DND-41 (cell line): ENCODE measurements around the gene BEST2.

Experiments used
- ATAC-seq: fragments of 200-7000 bp; cut with Tn5 transposase; 3 replicates; pipeline ENCODE4 v1.9.1; 2021; ENCODE audit warnings: low read depth; ENCODE audit not compliant: insufficient read depth
- DNase-seq: peaks from one replicate; pipeline ENCODE4 v3.0.0-alpha.2; 2020
- H2AFZ ChIP-seq: 2 replicates; pipeline ENCODE4 v1.6.0; 2012; ENCODE audit warnings: low read depth, low read length
- H3K27ac ChIP-seq: 2 replicates; pipeline ENCODE4 v1.5.1; 2012; ENCODE audit warnings: low read length, inconsistent platforms
- H3K27me3 ChIP-seq: fragments of 200-600 bp; sonication (generic); 2 replicates; pipeline ENCODE4 v1.6.0; 2012; ENCODE audit warnings: low read length, mild to moderate bottlenecking, inconsistent platforms; ENCODE audit not compliant: insufficient read depth, poor library complexity
- H3K36me3 ChIP-seq: 2 replicates; pipeline ENCODE4 v1.5.1; 2012; ENCODE audit warnings: low read length, inconsistent platforms; ENCODE audit not compliant: insufficient read depth
- H3K4me1 ChIP-seq: 2 replicates; pipeline ENCODE4 v1.5.1; 2012; ENCODE audit warnings: mild to moderate bottlenecking, low read length; ENCODE audit not compliant: insufficient read depth
- H3K4me2 ChIP-seq: 2 replicates; pipeline ENCODE4 v1.6.0; 2012; ENCODE audit warnings: mild to moderate bottlenecking, moderate library complexity, low read length, inconsistent platforms; ENCODE audit not compliant: insufficient read depth
- H3K4me3 ChIP-seq, 2 experiments: fragments of 200-600 bp in 1 of 2; shearing (Covaris generic) in 1 of 2; 2 replicates each; pipeline ENCODE4 v1.5.1; 2012 to 2016; ENCODE audit warnings: inconsistent platforms in 2 of 2, low read length in 2 of 2, mild to moderate bottlenecking in 2 of 2, low read depth in 1 of 2, moderate library complexity in 1 of 2
- H3K79me2 ChIP-seq: 2 replicates; pipeline ENCODE4 v1.6.0; 2012; ENCODE audit warnings: low read length, inconsistent platforms; ENCODE audit not compliant: insufficient read depth
- H3K9ac ChIP-seq: 2 replicates; pipeline ENCODE4 v1.6.0; 2012; ENCODE audit warnings: low read depth, mild to moderate bottlenecking, inconsistent platforms, low read length, moderate library complexity
- H3K9me3 ChIP-seq: 2 replicates; pipeline ENCODE4 v1.5.1; 2012; ENCODE audit warnings: low read length, moderate library complexity, mild to moderate bottlenecking, inconsistent platforms; ENCODE audit not compliant: insufficient read depth, severe bottlenecking
- H4K20me1 ChIP-seq: 2 replicates; pipeline ENCODE4 v1.6.0; 2012; ENCODE audit warnings: low read length; ENCODE audit not compliant: insufficient read depth
- EZH2 ChIP-seq: IDR thresholded peaks from 3 replicates; pipeline ENCODE4 v1.6.1; 2012; ENCODE audit warnings: borderline replicate concordance, low read depth, mild to moderate bottlenecking, moderate library complexity, low read length, inconsistent platforms; ENCODE audit not compliant: severe bottlenecking
- TF ChIP-seq, protein P1 (sequence below): IDR thresholded peaks from 2 replicates; pipeline ENCODE4 v1.5.1; 2012; ENCODE audit warnings: borderline replicate concordance, low read length, moderate library complexity, mild to moderate bottlenecking; ENCODE audit not compliant: poor library complexity, severe bottlenecking; ENCODE audit errors: extremely low read depth

Gene BEST2

DNA sequence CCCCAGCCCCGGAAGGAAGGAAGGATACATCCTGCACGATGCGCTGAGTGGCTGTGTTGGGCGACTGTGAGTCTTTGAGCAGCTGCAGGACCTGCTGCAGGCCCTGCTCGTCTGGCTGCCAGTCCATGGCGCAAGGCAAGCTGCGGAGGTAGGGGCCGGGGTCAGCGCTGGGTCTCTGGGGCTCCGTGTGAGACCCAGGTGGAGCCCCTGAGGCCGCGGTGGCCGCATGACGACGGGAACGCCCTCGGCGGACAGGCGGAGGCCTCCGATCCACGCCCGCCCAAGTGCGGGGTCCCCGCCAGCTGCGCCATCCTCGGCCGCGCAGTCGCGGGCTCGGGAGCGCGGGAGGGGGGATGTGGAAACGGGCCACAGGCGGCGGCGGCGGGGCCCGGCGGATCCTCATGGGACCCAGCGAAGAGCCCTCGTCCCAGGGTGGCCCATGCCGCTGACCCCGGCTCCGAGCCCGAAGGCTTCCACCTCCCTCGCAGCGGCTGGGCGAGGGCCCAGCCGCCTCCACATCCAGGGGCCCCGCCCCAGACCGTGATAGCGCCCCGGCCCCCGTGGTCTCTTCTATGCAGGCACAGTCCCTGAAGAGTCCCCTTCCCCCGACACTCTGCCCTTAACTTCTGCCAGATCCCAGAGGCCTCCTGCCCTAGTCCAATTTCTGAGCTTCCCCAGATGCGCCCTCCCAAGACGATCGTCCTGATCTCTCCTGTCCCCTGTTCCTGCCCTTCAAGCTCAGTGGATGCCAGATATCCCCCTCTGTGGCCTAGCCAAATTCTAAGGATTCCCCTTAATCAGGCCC lies 30.5 kb upstream of the BEST2 start:
- TF ChIP-seq, protein P1, sequence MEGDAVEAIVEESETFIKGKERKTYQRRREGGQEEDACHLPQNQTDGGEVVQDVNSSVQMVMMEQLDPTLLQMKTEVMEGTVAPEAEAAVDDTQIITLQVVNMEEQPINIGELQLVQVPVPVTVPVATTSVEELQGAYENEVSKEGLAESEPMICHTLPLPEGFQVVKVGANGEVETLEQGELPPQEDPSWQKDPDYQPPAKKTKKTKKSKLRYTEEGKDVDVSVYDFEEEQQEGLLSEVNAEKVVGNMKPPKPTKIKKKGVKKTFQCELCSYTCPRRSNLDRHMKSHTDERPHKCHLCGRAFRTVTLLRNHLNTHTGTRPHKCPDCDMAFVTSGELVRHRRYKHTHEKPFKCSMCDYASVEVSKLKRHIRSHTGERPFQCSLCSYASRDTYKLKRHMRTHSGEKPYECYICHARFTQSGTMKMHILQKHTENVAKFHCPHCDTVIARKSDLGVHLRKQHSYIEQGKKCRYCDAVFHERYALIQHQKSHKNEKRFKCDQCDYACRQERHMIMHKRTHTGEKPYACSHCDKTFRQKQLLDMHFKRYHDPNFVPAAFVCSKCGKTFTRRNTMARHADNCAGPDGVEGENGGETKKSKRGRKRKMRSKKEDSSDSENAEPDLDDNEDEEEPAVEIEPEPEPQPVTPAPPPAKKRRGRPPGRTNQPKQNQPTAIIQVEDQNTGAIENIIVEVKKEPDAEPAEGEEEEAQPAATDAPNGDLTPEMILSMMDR = no peak
- TF ChIP-seq EZH2 = no peak
- no peak for DNase-seq
- peak overlapping the region; percentile 92 for H3K27ac ChIP-seq

DNA sequence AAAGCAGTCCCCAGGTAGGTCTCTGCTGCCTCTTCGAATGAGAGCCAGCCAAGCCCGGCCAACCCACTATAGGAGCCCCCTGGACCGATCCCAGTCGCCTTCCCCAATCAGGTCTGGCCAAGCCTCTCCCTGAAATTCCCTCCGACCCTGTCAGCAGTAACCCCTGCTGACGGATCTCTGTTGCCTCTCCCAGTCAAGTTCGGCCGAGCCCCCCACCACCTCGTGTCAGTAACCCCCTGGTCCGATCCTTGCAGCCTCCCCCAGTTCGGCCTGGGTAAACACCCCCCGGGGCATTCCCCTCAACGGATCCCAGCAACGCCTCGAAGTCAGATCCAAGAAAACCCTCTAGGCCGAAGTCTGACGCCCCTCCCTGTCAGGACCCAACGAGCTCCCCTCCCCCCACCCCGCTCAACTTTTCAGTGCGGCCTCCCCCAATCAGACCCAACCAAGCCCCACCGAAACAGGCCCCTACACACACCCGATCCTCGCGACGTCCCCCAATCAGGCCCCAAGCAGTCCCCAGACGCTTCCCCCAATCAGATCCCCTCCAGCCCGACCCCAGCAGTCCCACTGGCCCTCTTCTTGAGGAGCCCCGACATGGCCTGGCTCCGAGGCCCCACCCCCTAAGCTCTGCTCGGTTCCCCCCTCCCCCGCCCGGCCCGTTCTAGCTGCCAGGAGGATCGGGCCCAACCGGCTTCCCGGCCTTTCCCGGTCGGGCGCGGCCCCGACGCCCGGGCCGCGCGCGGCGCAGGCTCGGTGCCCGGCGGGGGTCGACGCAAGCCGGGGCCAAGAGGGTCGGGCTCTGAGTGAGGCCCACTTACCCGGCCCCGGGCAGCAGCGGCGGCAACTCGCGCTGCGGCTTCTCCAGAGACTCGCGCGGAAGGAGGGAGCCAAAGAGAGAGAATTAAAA lies 29.7 kb upstream of the BEST2 start:
- no peak for TF ChIP-seq EZH2
- TF ChIP-seq, protein P1 = no peak
- peaks cover 45% of the 10 kb centered on the region for H3K36me3 ChIP-seq
- H3K4me3 ChIP-seq = peak overlapping the region; percentile 50 to 71
- peak overlapping the region; percentile 92 for H3K27ac ChIP-seq
- H3K4me1 ChIP-seq = peaks cover 32% of the 10 kb centered on the region
- peak overlapping the region; percentile 80 for H2AFZ ChIP-seq
- peak overlapping the region; percentile 97 for H3K4me2 ChIP-seq
- peak; percentile 51 for ATAC-seq
- H3K27me3 ChIP-seq = no peaks in the 10 kb centered on the region
- H4K20me1 ChIP-seq = peaks cover 35% of the 10 kb centered on the region
- H3K79me2 ChIP-seq = peaks cover 76% of the 10 kb centered on the region
- H3K9ac ChIP-seq = peak overlapping the region; percentile 73
- peak; percentile 77 for DNase-seq
- no peaks in the 10 kb centered on the region for H3K9me3 ChIP-seq

More for the DNA sequence above, 30.5 kb upstream of the BEST2 start:
- peaks cover 42% of the 10 kb centered on the region for H4K20me1 ChIP-seq
- H3K4me1 ChIP-seq = peaks cover 32% of the 10 kb centered on the region
- H3K9me3 ChIP-seq = no peaks in the 10 kb centered on the region
- H2AFZ ChIP-seq = no peak overlapping the region
- H3K79me2 ChIP-seq = peaks cover 84% of the 10 kb centered on the region
- peak overlapping the region; percentile 50 to 71; a peak in 3 of 4 replicates for H3K4me3 ChIP-seq
- H3K4me2 ChIP-seq = peak overlapping the region; percentile 97
- peak overlapping the region; percentile 73 for H3K9ac ChIP-seq
- H3K27me3 ChIP-seq = no peaks in the 10 kb centered on the region
- ATAC-seq = no peak
- H3K36me3 ChIP-seq = peaks cover 53% of the 10 kb centered on the region

DNA sequence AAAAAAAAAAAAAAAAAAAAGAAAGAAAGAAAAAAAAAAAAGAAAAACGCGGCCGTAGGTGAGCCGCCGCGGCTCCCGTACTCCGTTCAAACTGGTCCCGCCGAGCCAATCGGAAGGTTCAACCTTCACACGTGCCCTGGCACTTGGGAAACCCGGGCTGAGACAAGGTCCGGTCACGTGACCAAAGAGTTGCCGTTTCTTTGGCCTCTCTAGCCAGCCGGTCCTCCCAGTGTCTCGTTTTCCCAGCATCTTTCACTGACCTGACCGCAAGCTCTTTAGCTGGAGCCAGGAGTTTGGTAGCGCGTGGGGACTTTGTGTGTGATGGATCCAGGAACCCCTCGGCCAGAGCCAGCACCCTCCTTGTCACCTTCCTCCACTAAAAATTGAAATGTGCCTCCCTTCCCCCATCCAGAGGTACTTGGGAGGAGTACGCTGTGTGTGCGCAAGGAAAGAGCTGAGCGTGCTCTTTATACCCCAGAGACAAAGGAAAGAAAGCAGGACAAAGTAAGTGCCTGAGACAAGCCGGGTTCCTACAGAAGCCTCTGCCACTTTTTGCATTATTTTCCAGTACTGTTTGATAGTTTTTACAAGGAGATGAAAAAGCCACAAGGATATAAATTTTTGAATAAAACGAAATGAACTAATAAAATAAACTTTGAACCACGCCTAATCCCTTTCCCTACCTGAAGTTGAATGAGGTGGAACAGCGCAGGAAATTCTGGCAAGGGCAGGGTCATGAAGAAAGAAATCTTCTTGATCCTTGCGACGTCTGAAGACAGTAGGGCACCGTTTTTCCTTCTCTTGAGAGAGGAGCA lies 28.8 kb upstream of the BEST2 start:
- no peak for TF ChIP-seq EZH2
- TF ChIP-seq, protein P1 = no peak
- peak; percentile 81 for ATAC-seq

More for the DNA sequence above, 28.8 kb upstream of the BEST2 start:
- H3K79me2 ChIP-seq = peaks cover 68% of the 10 kb centered on the region
- H3K4me1 ChIP-seq = peaks cover 32% of the 10 kb centered on the region
- peak overlapping the region; percentile 50 to 71 for H3K4me3 ChIP-seq
- peak overlapping the region; percentile 92 for H3K27ac ChIP-seq
- peaks cover 38% of the 10 kb centered on the region for H3K36me3 ChIP-seq
- peak overlapping the region; percentile 94 for H3K4me2 ChIP-seq
- H4K20me1 ChIP-seq = peaks cover 33% of the 10 kb centered on the region
- peak overlapping the region; percentile 85 for H2AFZ ChIP-seq
- DNase-seq = peak; percentile 97
- no peaks in the 10 kb centered on the region for H3K27me3 ChIP-seq
- peak overlapping the region; percentile 73 for H3K9ac ChIP-seq
- H3K9me3 ChIP-seq = no peaks in the 10 kb centered on the region
